GM23338 (cell line): ENCODE results near the gene GSDME.

Experiments
- CTCF ChIP-seq, 2 experiments: fragments of 200-600 bp in 1 of 2; sonication (generic) in 1 of 2; conservative IDR thresholded peaks; 2 replicates each; pipeline versions ENCODE4 v1.5.1 to v1.6.1; 2016 to 2017; ENCODE audit warnings: antibody characterized with exemption in 2 of 2, low read depth in 2 of 2, mild to moderate bottlenecking in 2 of 2, moderate library complexity in 1 of 2
- EZH2 ChIP-seq: fragments of 200-600 bp; sonication (generic); IDR thresholded peaks from one replicate; pipeline ENCODE4 v1.8.0; 2017; ENCODE audit warnings: antibody characterized with exemption, mild to moderate bottlenecking, low read depth; ENCODE audit not compliant: unreplicated experiment
- EZH2phosphoT487 ChIP-seq: fragments of 200-600 bp; sonication (generic); IDR thresholded peaks from one replicate; pipeline ENCODE4 v1.8.1; 2018; ENCODE audit warnings: antibody characterized with exemption; ENCODE audit not compliant: unreplicated experiment
- REST ChIP-seq: IDR thresholded peaks from one replicate; pipeline ENCODE4 v1.6.1; 2018; ENCODE audit warnings: antibody characterized with exemption; ENCODE audit not compliant: unreplicated experiment
- ZNF331 ChIP-seq: fragments of 250-450 bp; sonication (Bioruptor Pico); IDR thresholded peaks from 2 replicates; pipeline ENCODE4 v1.5.0; 2020; ENCODE audit warnings: low read depth, mild to moderate bottlenecking, moderate library complexity
- TF ChIP-seq, protein P1 (sequence below): IDR thresholded peaks from 2 replicates; pipeline ENCODE4 v1.6.1; 2016; ENCODE audit warnings: antibody characterized with exemption

DNA sequence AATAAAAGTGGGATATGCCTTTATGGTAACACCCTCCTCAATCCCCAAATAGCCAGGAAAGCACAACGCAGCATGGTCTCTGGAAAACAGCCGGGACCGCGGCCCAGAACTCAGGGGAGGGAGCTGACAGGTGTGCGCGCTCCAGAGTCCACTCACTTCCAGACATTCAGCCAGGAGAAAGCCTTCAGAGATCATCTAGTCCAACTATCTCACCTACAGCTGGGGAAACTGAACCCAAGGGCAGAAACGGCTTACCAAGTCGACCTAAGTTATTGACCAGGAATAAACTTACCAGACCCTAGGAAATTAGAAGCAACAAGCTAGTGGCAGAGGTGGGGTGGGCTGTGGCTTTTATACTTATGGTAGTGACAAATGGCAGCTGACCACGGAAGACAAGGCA lies 16.4 kb downstream of the GSDME start:
- no peak for TF ChIP-seq CTCF (conservative IDR thresholded peaks at IDR 0.05; ENCODE audit: low read depth in 2 of 2)
- no peak for TF ChIP-seq EZH2
- no peak for TF ChIP-seq ZNF331
- no peak for TF ChIP-seq REST
- TF ChIP-seq EZH2phosphoT487: no peak
- TF ChIP-seq, protein P1, sequence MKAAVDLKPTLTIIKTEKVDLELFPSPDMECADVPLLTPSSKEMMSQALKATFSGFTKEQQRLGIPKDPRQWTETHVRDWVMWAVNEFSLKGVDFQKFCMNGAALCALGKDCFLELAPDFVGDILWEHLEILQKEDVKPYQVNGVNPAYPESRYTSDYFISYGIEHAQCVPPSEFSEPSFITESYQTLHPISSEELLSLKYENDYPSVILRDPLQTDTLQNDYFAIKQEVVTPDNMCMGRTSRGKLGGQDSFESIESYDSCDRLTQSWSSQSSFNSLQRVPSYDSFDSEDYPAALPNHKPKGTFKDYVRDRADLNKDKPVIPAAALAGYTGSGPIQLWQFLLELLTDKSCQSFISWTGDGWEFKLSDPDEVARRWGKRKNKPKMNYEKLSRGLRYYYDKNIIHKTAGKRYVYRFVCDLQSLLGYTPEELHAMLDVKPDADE: no peak
